Heart right ventricle (tissue), 16 donors: ENCODE results near the gene SLC30A2. TPM values are rescaled to one million over a fixed set of nuclear protein-coding genes. Genes with fewer than 3 reads are reported as not detected.

Experiments
- ATAC-seq, 8 donors: fragments of 200-7000 bp; cut with Tn5 transposase; one replicate each; pipeline ENCODE4 v1.9.1; 2020; ENCODE audit warnings: mild to moderate bottlenecking in 8 of 8, moderate library complexity in 8 of 8, moderate number of reproducible peaks in 1 of 8
- DNase-seq, 2 donors: peaks; one replicate each; pipeline ENCODE4 v3.0.0-alpha.2; 2020
- H3K27ac ChIP-seq, 10 donors: fragments of 200-600 bp; sonication (generic) in 2 of 10; one replicate each; pipeline versions ENCODE4 v1.5.0 to v1.8.0; 2020 to 2022; ENCODE audit warnings: mild to moderate bottlenecking in 3 of 10
- H3K27me3 ChIP-seq, 7 donors: fragments of 200-600 bp; one replicate each; pipeline ENCODE4 v1.8.0; 2021 to 2022; ENCODE audit warnings: mild to moderate bottlenecking in 2 of 7
- H3K36me3 ChIP-seq, 9 donors: fragments of 200-600 bp; sonication (generic) in 1 of 9; one replicate each; pipeline versions ENCODE4 v1.5.0 to v1.8.0; 2020 to 2022; ENCODE audit warnings: mild to moderate bottlenecking in 2 of 9
- H3K4me1 ChIP-seq, 9 donors: fragments of 200-600 bp; sonication (generic) in 1 of 9; one replicate each; pipeline versions ENCODE4 v1.5.0 to v1.8.0; 2020 to 2022; ENCODE audit warnings: mild to moderate bottlenecking in 4 of 9
- H3K4me3 ChIP-seq, 10 donors: fragments of 200-600 bp; sonication (generic) in 2 of 10; one replicate each; pipeline versions ENCODE4 v1.5.0 to v1.8.0; 2020 to 2022; ENCODE audit warnings: mild to moderate bottlenecking in 7 of 10, moderate library complexity in 2 of 10
- H3K9me3 ChIP-seq, 11 donors: fragments of 200-600 bp in 10 of 11; sonication (generic) in 2 of 11; one replicate each; pipeline versions ENCODE4 v1.5.0 to v1.8.0; 2013 to 2022; ENCODE audit warnings: mild to moderate bottlenecking in 2 of 11, control low read depth in 1 of 11, moderate library complexity in 1 of 11
- CTCF ChIP-seq, 9 donors: fragments of 200-600 bp; sonication (generic) in 2 of 9; IDR thresholded peaks; one replicate each; pipeline versions ENCODE4 v1.5.0 to v1.8.0; 2021 to 2022; ENCODE audit warnings: antibody characterized with exemption in 9 of 9, mild to moderate bottlenecking in 5 of 9, moderate library complexity in 1 of 9
- WGBS, 2 donors: extraction: QIAGEN DNeasy Blood & Tissue Kit; methylation state at CpG; one replicate each; pipeline ENCODE4 v1.1.7; 2013; ENCODE audit warnings: inconsistent platforms in 1 of 2; 5-methylcytosine and 5-hydroxymethylcytosine counted together
- intact Hi-C, 10 donors: fragments of 100-400 bp; cut with DNase I; formaldehyde crosslinking; loops; one replicate each; pipeline versions ENCODE4 v1.11.1 to v1.14.2; 2022
- polyA plus RNA-seq, 2 donors: library from polyadenylated mRNA; stranded (reverse); fragments of 200-250 nt; gene quantifications; one replicate each; pipeline ENCODE4 v1.2.3, GENCODE V29; 2013
- total RNA-seq, 10 donors: library from RNA; stranded (reverse); fragmentation: NEBNext Ultra II Directional in 3 of 10; extraction: Animal tissue kit (Norgen Biotek cat#: 25700) in 3 of 10; gene quantifications; one replicate each; pipeline versions ENCODE4 v1.2.1 to v1.2.4, GENCODE V29; 2021 to 2023
- donor health status: Arrhythmogenic right ventricular cardiomyopathy.
- donor health status: ischemic (EF 13 %, LVEDD 7.1; RV severe dilation, severe dysfunction).
- donor health status: healthy with polysubstance abuse.
- donor health status: DM: no; HTN: yes; CAD: no.
- donor health status: DM: no; HTN: no; CAD: no.
- donor health status: ischemic (EF 25% LVEDD 6.9; RV normal size, moderate dysfunction).
- donor health status: ischemic (EF 25% LVEDD 5.7; RV mildly dilated, moderate dysfunction).
- donor health status: healthy.
- donor health status: DM: yes; HTN: yes; CAD: no.
- donor health status: Ischemic cardiomyopathy.
- donor health status: ischemic (EF 35%, LVEDD 5.7; RV mildly dilated, moderate dysfunction).
- donor health status: nonischemic (EF 11% LVEDD 7.7; RV severe dilation, severe dysfunction).
- donor health status: DM: yes; HTN: yes; CAD: no.
- donor health status: PGD.
- donor health status: ischemic (EF 29% LVEDD 5.4; RV normal size, mild dysfunction).
- donor health status: nonischemic (EF 23%, LVEDD 6.1; RV moderate dilation, normal function).

SLC30A2 gene
- total and polyA plus RNA-seq, 12 donors = 0.97 to 14.4 (median 6.2) TPM

GRCh38 chr1:26064553-26064952, 18.6 kb upstream of the SLC30A2 start:
- intact Hi-C loops = no loop called here
- Histone ChIP-seq H3K4me3 (peak overlapping the region; percentile 29 to 69 (median 60)), H3K27me3 (peaks cover 0 to 20% (median 6%) of the 10 kb centered on the region in 7 donors), H3K36me3 (peaks cover 0 to 63% (median 0%) of the 10 kb centered on the region in 9 donors), H3K4me1 (peaks cover 0 to 31% (median 12%) of the 10 kb centered on the region in 9 donors), H3K9me3 (no peaks in the 10 kb centered on the region), H3K27ac (peak overlapping the region in 6 of 10 donors; percentile 1 to 99 (median 92))
- no peak for TF ChIP-seq CTCF (IDR thresholded peaks at IDR 0.05)
- WGBS, 2 donors = 46 to 52% methylated on average over 3 of the region's 3 CpGs
- ATAC-seq (no peak), DNase-seq (no peak)

- intact Hi-C loops = no loop called here
- no peak for TF ChIP-seq CTCF (IDR thresholded peaks at IDR 0.05)
- H3K27ac ChIP-seq = peak overlapping the region in 7 of 10 donors; percentile 12 to 99 (median 91)
- H3K27me3 ChIP-seq = peaks cover 0 to 13% (median 0%) of the 10 kb centered on the region in 7 donors
- H3K4me1 ChIP-seq = peaks cover 3 to 46% (median 12%) of the 10 kb centered on the region in 9 donors
- H3K36me3 ChIP-seq = peaks cover 0 to 93% (median 4%) of the 10 kb centered on the region in 9 donors
- DNase-seq (peak in 1 of 2 donors; percentile 48), ATAC-seq (peak; percentile 32 to 82 (median 58))
- H3K9me3 ChIP-seq = no peaks in the 10 kb centered on the region
- 40 to 51% methylated on average over 12 of the region's 12 CpGs for WGBS, 2 donors
- H3K4me3 ChIP-seq = peak overlapping the region in 4 of 10 donors; percentile 2 to 69 (median 22)
Measured at GRCh38 chr1:26060832-26061574, 15.1 kb upstream of the SLC30A2 start.

GRCh38 chr1:26059906-26060305, 14.0 kb upstream of the SLC30A2 start:
- WGBS, 2 donors = 46 to 50% methylated on average over 7 of the region's 7 CpGs
- peaks cover 0 to 95% (median 4%) of the 10 kb centered on the region in 9 donors for H3K36me3 ChIP-seq
- H3K9me3 ChIP-seq = no peaks in the 10 kb centered on the region
- peak overlapping the region in 1 of 10 donors; percentile 69 for H3K4me3 ChIP-seq
- DNase-seq = no peak
- no peak for TF ChIP-seq CTCF (IDR thresholded peaks at IDR 0.05)
- ATAC-seq = no peak
- H3K4me1 ChIP-seq = peaks cover 3 to 56% (median 12%) of the 10 kb centered on the region in 9 donors
- H3K27ac ChIP-seq = peak overlapping the region in 6 of 10 donors; percentile 13 to 99 (median 92)
- peaks cover 0 to 23% (median 0%) of the 10 kb centered on the region in 7 donors for H3K27me3 ChIP-seq
- intact Hi-C loops = no loop called here

- peaks cover 0 to 95% (median 14%) of the 10 kb centered on the region in 9 donors for H3K36me3 ChIP-seq
- H3K4me3 ChIP-seq = no peak overlapping the region
- peaks cover 3 to 71% (median 18%) of the 10 kb centered on the region in 9 donors for H3K4me1 ChIP-seq
- peak overlapping the region in 1 of 10 donors; percentile 8 for H3K27ac ChIP-seq
- no peak for TF ChIP-seq CTCF (IDR thresholded peaks at IDR 0.05)
- H3K27me3 ChIP-seq = peaks cover 0 to 38% (median 0%) of the 10 kb centered on the region in 7 donors
- no peaks in the 10 kb centered on the region for H3K9me3 ChIP-seq
- ATAC-seq (no peak), DNase-seq (no peak)
- 78 to 79% methylated on average over 5 of the region's 5 CpGs for WGBS, 2 donors
- intact Hi-C loops = no loop called here
Measured at GRCh38 chr1:26058052-26058595, 12.2 kb upstream of the SLC30A2 start.
